Measurements from ENCODE around the gene VSTM2B.
A peak's percentile ranks its signal among the peaks of the same experiment; 100 is the strongest.

The VSTM2B gene

GRCh38 chr19:29516821-29517395, 8.9 kb upstream of the VSTM2B start:
- DNase-seq = no peak

- no peak for DNase-seq
These were observed 8.4 kb upstream of the VSTM2B start for GRCh38 chr19:29517412-29517811.

- DNase-seq = no peak
These were observed 7.8 kb upstream of the VSTM2B start for GRCh38 chr19:29517946-29518345.

- no peak for DNase-seq
These were observed 6.6 kb upstream of the VSTM2B start for GRCh38 chr19:29519146-29519545.

GRCh38 chr19:29519931-29520330, 5.9 kb upstream of the VSTM2B start:
- DNase-seq = no peak

GRCh38 chr19:29520390-29520789, 5.4 kb upstream of the VSTM2B start:
- no peak for DNase-seq

- no peak for DNase-seq
These were observed 4.3 kb upstream of the VSTM2B start for GRCh38 chr19:29521291-29522075.

- no peak for DNase-seq
These were observed 2.2 kb upstream of the VSTM2B start for GRCh38 chr19:29523568-29523967.

- DNase-seq = no peak
These were observed 1.4 kb upstream of the VSTM2B start for GRCh38 chr19:29524201-29524911.

- no peak for DNase-seq
These were observed 622 bp upstream of the VSTM2B start for GRCh38 chr19:29524912-29525831.

GRCh38 chr19:29526730-29527499, 1.1 kb downstream of the VSTM2B start:
- DNase-seq = no peak

GRCh38 chr19:29527500-29528328, 1.9 kb downstream of the VSTM2B start:
- DNase-seq = no peak

GRCh38 chr19:29528350-29528945, 2.7 kb downstream of the VSTM2B start:
- peak; percentile 39 for DNase-seq

- DNase-seq = no peak
These were observed 3.3 kb downstream of the VSTM2B start for GRCh38 chr19:29528946-29529645.

GRCh38 chr19:29529646-29530539, 4.1 kb downstream of the VSTM2B start:
- DNase-seq = no peak

GRCh38 chr19:29530540-29531457, 5.0 kb downstream of the VSTM2B start:
- DNase-seq = no peak

GRCh38 chr19:29531458-29532025, 5.7 kb downstream of the VSTM2B start:
- DNase-seq = no peak

- DNase-seq = no peak
These were observed 6.3 kb downstream of the VSTM2B start for GRCh38 chr19:29532097-29532496.
